Mucosa of gallbladder (tissue), 1 donor: ENCODE data around the gene HPGD. TPM values are rescaled to one million over a fixed set of nuclear protein-coding genes. Genes with fewer than 3 reads are reported as not detected.
"Not testable (repeated sequence)": the region's sequence is repeated elsewhere in the genome, so short reads cannot be mapped to it uniquely, and the experiment has no call there.

Source experiments
- DNase-seq: peaks from one replicate; pipeline ENCODE4 v3.0.0-alpha.2; 2020; ENCODE audit warnings: low spot score
- total RNA-seq: library from RNA; stranded (reverse); gene quantifications from one replicate; pipeline ENCODE4 v1.2.1, GENCODE V29; 2021
- donor health status: DM: no; HTN: no; CAD: no.

The HPGD gene
- total RNA-seq, 1 donor from 2014 or later, result 37.2 TPM

DNA sequence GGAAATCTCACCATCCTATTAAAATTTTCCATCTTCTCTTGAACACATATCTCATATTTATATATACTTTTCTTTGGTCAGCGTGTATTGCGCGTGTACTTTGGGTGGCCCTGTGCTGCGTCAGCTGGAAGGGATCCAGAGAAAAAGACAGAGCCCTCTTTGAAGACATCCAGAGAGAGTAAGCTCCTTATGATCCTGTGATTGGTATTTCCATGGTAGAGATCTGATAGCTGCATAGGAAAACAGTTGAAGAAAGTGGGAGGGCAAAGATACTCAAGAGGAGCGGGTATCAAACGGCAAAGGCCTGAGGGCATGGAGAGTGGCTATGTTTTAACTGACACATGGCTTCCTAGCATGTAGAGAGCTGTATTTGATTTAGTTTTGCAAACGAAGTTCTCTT is 4.4 kb upstream of the HPGD start:
- DNase-seq, result no peak

GRCh38 chr4:174524242-174524641 is 2.0 kb upstream of the HPGD start:
- peak; percentile 67 for DNase-seq

GRCh38 chr4:174523025-174523693 is 871 bp upstream of the HPGD start:
- no peak for DNase-seq

GRCh38 chr4:174521800-174522182 is 497 bp downstream of the HPGD start:
- DNase-seq, result peak; percentile 59

- DNase-seq, result no peak
Observed at GRCh38 chr4:174520660-174521059, 1.6 kb downstream of the HPGD start.

GRCh38 chr4:174517502-174518445 is 4.5 kb downstream of the HPGD start:
- DNase-seq, result no peak

GRCh38 chr4:174516794-174517193 is 5.5 kb downstream of the HPGD start:
- no peak for DNase-seq

- DNase-seq, result no peak
Observed at GRCh38 chr4:174516345-174516744, 5.9 kb downstream of the HPGD start.

DNA sequence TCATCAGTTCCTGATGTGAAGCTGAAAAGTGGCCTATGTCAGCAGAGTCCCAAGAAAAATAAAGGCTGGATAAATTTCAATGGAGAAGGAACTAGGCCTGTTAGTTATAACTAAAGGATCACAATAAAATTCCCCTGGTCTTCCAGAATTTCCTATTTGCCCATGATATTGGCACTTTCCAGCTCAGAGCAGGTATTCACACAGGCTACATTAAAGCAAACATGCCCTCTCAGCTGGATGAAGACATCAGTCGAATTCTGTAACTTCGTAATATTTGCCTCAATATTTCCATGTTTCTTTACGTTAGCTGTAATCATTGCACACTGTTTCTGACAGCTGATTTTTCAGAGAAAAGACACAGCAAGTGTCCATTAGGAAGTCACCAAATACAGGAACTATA is 9.5 kb downstream of the HPGD start:
- DNase-seq, result no peak

DNA sequence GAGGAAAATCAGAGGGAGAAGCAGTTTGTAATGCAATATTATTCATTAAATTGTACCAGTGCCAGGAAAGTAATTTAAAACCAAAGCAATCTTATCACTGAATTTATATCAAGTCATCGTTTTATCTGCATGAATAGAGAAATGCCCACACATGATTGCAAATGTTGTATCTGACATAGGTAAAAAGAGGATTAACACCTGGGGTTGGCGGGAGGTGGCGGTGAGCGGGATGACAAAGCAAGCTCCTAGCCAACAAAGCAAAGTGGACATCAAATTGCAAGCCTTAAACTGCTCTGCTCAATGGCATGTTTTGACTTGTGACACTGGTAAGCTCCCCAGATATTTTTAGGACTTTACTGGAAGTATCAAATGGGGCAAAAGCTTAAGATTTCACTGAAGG is 16.4 kb downstream of the HPGD start:
- no peak for DNase-seq

DNA sequence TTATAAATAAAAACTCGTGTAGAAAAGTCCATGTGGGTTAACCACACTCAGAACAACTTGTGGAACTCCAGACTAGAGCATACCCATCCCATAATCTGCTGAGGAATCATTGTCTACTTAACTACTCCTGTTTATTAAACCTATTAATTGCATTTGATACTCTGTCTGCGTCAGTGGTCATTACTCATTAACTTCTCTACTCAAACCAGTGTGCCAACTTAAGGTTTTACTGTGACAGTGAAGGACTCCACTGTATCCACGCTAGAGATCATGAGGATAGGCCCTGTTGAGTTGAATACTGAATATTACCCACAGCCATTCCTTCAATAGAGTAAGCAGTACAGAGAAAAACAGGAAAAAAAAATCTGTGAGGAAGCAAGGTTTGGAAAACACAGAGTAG is 17.3 kb downstream of the HPGD start:
- peak; percentile 34 for DNase-seq

- peak; percentile 64 for DNase-seq
Observed at GRCh38 chr4:174503079-174503715, 19.1 kb downstream of the HPGD start.

GRCh38 chr4:174496631-174497432 is 25.5 kb downstream of the HPGD start:
- DNase-seq, result peak; percentile 25

DNA sequence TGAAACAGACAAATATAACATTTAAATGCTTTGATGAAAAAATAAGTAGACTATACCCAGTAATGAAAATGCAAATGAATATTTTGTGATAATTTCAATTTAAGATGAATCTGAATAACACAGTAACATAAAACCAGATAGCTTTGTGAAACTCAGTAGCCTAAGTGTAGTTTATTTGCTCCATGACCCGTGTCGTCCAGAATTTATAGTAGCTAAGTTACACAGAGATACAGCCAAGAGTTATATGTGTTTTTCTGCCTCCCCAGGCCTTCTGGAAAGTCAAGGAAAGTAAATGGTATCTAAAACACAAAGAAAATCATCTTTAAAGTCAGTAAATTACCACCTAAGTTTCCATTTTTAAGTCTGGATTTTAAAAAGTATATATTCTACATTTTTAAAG is 26.7 kb downstream of the HPGD start:
- no peak for DNase-seq

GRCh38 chr4:174494726-174495125 is 27.6 kb downstream of the HPGD start:
- DNase-seq, result no peak

DNA sequence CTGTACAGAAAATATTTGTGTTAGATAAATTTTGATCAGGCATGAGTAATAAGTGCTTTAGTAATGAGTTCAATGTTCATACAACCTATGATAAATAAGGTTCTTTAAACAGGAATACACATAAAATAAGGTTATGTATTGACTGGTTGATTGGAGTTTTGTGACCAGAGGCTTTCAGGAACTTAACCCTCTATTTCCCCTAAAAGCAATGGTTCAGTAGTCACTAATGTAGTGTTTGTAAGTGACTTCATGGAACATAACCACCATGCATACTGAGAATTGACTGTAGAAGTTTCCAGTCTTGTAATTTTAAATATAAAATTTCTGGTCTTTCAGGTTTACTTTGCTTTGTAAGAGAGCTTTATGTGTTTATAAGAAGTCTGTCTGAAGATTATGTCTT is 28.1 kb downstream of the HPGD start:
- DNase-seq, result no peak

DNA sequence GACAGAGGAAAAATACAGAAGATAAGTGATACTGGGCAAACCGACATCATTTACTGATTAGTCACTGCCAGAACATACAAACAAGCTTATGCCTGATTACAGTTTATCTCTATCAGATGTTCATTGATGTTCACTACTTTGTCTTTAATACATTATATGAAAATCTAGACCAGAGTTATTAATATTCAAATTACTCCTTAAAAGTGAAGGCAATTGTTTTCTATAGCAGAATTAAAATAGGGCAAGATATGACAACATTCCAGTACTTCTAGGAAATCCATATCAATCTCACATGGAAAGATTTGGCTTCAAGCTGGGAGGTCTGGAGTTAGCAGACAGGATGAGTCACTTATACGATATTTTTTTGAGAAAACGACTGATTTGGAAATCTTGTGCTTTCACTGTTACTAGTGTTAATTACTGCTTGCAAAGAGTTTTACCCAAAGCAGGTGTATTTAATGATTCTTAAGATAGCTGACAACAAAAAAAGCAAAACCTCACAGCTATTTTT is 31.8 kb downstream of the HPGD start:
- DNase-seq, result no peak

- DNase-seq, result not testable (repeated sequence)
Observed at GRCh38 chr4:174488368-174488767, 33.9 kb downstream of the HPGD start.

GRCh38 chr4:174485025-174485424 is 37.3 kb downstream of the HPGD start:
- no peak for DNase-seq

- no peak for DNase-seq
Observed at GRCh38 chr4:174483792-174484191, 38.5 kb downstream of the HPGD start.

GRCh38 chr4:174479140-174479539 is 43.1 kb downstream of the HPGD start:
- DNase-seq, result no peak

DNA sequence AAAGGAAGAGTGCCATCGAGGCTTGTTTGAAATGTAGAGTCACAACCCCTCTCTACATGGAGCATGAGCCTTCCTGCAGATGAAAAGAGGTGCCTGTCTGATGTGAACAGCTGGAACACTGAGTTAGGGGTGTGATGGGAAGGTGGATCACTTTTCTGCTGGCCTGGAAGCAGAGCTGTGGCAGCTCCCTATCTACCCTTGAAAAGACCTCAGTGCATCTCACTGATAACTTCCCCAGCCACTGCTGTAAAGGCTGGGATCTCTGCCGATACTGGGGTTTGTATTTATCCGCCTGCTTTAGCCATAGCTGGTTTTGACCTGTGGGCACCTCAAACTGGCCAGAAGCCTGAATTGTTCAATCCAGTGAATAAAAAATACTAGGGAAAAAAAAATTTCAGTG is 46.8 kb downstream of the HPGD start:
- DNase-seq, result no peak
